ENCODE measurements around the gene OR51D1. TPM values are rescaled to one million over a fixed set of nuclear protein-coding genes. Genes with fewer than 3 reads are reported as not detected.

OR51D1 gene
- total RNA-seq, 1 donor from 2014 or later: not detected

GRCh38 chr11:4680341-4680740 is 43.1 kb downstream of the OR51D1 start:
- no peak for TF ChIP-seq CTCF (IDR thresholded peaks at IDR 0.05)
- H3K27me3 ChIP-seq: no peaks in the 10 kb centered on the region
- H3K4me1 ChIP-seq: no peaks in the 10 kb centered on the region
- DNase-seq (no peak), ATAC-seq (no peak)
- no peaks in the 10 kb centered on the region for H3K36me3 ChIP-seq
- intact Hi-C loops (cut with DNase I): no loop called here
- H3K4me3 ChIP-seq: no peak overlapping the region
- no peak overlapping the region for H3K27ac ChIP-seq
- no peaks in the 10 kb centered on the region for H3K9me3 ChIP-seq

- Histone ChIP-seq H3K9me3 (no peaks in the 10 kb centered on the region), H3K4me3 (no peak overlapping the region), H3K27me3 (no peaks in the 10 kb centered on the region), H3K27ac (no peak overlapping the region), H3K4me1 (no peaks in the 10 kb centered on the region), H3K36me3 (no peaks in the 10 kb centered on the region)
- intact Hi-C loops (cut with DNase I): no loop called here
- no peak for TF ChIP-seq CTCF (IDR thresholded peaks at IDR 0.05)
- DNase-seq (no peak), ATAC-seq (no peak)
Observed at GRCh38 chr11:4682623-4683419, 45.5 kb downstream of the OR51D1 start.

GRCh38 chr11:4684631-4685285 is 47.5 kb downstream of the OR51D1 start:
- DNase-seq (no peak), ATAC-seq (no peak)
- no peaks in the 10 kb centered on the region for H3K9me3 ChIP-seq
- no peak overlapping the region for H3K4me3 ChIP-seq
- H3K4me1 ChIP-seq: no peaks in the 10 kb centered on the region
- no peak overlapping the region for H3K27ac ChIP-seq
- H3K36me3 ChIP-seq: no peaks in the 10 kb centered on the region
- intact Hi-C loops (cut with DNase I): no loop called here
- H3K27me3 ChIP-seq: no peaks in the 10 kb centered on the region
- TF ChIP-seq CTCF (IDR thresholded peaks at IDR 0.05): no peak

Other genes starting within 250 kb of the OR51D1 start
- 34.1 TPM for gene TRIM21, start 243.8 kb upstream of the OR51D1 start, total RNA-seq
- gene OR52K2, start 188.2 kb upstream of the OR51D1 start, total RNA-seq: not detected
- 0.12 TPM for gene OR52K1, start 154.8 kb upstream of the OR51D1 start, total RNA-seq
- not detected for gene OR52M1, start 92.3 kb upstream of the OR51D1 start, total RNA-seq
- not detected for gene OR52I2, start 55.7 kb upstream of the OR51D1 start, total RNA-seq
- gene OR52I1, start 43.4 kb upstream of the OR51D1 start, total RNA-seq: not detected
- 12.4 TPM for gene TRIM68, start 29.2 kb upstream of the OR51D1 start, total RNA-seq
- not detected for gene OR51E1, start 6.5 kb downstream of the OR51D1 start, total RNA-seq
- gene OR51E2, start 60.4 kb downstream of the OR51D1 start, total RNA-seq: not detected
- not detected for gene MMP26, start 67.3 kb downstream of the OR51D1 start, total RNA-seq
- not detected for gene OR51F1, start 132.5 kb downstream of the OR51D1 start, total RNA-seq
- gene OR52R1, start 166.9 kb downstream of the OR51D1 start, total RNA-seq: not detected
- gene OR51F2, start 183.8 kb downstream of the OR51D1 start, total RNA-seq: not detected
- gene OR51S1, start 211.7 kb downstream of the OR51D1 start, total RNA-seq: not detected
- not detected for gene OR51T1, start 244.4 kb downstream of the OR51D1 start, total RNA-seq